Stimulated activated CD4-positive, alpha-beta T cell treated with anti-CD3 and anti-CD28 coated beads, Interleukin-4, amount 100 ng/mL, for 4 hours (primary cell): ENCODE results near the gene BNIPL.

Experiments
- DNase-seq, 2 experiments: peaks; one replicate each; pipeline ENCODE4 v3.0.0-alpha.2; 2020

Gene BNIPL

DNA sequence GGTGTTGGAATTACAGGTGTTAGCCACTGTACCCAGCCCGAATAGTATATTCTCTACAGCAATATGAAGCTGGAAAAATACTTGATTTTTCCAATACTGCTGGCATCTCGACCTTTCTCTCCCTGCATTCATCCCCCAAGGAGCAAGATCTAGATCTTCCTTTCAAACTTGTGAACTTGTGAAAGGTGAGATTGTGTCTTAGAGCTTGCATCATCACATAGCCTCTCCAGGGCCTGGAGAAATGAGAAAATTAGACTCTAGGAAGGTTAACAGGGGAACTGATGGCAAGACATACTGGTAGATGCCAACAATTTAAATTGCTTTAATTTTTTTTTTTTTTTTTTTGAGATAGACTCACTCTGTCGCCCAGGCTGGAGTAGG lies 26.1 kb upstream of the BNIPL start:
- DNase-seq: no peak

- no peak for DNase-seq
Measured at GRCh38 chr1:151011154-151011850, 25.1 kb upstream of the BNIPL start.

DNA sequence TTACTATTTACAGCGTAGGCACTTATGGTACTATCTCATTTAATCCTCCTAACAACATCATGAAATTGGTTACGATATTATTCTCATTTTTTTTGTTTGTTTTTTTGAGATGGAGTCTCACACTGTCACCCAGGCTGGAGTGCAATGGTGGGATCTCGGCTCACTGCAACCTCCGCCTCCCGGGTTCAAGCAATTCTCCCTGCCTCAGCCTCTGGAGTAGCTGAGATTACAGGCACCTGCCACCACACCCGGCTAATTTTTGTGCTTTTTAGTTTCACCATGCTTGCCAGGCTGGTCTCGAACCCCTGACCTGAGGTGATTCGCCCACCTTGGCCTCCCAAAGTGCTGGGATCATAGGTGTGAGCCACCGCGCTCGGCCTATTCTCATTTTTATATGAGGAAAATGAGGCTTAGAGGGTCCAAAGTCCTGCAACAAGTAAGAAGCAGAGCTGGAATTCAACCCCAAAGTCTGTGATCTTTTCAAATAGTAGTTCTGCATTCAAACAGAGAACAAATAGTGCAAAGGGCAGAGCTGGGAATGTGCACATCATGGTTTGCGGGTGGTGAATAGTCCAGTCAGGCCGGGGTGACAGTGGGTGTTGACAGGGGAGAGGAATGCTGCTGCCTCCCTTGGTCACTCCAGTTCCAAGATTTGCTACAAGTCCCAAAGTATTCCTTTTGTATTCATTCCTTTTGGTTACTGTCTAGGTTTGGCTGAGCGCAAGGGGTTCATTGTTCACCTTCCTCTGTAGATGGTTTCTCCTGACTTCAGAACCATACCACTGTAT lies 23.5 kb upstream of the BNIPL start:
- no peak for DNase-seq

DNA sequence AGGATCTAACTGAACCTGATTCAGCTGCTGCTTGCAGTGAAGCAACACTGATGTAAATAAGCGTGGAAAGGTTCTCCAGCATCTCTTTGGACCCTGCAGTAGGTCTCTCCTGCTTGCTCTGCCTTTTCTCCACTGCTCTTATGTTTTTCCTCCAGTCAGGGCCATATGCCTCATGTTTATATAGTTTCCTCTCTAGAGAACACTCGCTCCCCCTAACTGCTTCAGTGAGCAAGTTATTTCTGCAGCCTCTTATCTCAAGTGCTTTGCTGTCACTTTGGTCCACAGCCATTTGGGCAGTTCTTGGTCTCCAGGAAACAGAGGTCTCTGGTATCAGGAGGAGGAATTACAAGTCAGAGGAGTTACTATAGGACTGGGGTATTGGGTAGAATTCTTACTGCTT lies 22.9 kb upstream of the BNIPL start:
- no peak for DNase-seq

DNA sequence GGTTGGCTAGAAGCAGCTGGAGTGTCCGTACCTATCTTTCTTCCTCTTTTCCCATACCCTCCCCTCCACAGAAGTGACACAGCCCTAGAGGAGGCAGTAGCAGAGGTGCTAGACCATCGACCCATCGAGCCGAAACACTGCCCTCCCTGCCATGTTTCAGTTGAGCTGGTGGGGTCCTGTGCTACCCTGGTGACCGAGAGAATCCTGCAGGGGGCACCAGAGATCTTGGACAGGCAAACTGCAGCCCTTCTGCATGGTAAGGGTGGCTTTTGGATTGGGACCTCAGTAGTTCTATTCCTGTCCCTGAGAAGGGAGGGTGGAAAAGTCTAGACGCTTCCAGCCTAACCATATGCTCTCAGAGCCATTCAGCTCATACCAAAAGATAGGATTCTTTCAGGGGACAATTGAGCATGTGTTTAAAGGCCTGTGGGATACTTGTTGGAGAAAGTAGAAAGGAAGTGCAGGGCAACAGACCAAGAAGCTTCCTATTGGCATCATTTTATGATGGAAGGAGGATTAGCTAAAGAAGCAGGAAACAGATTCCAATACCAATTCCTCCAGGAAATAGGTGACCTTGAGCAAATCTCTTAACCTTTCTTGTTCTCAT lies 11.7 kb upstream of the BNIPL start:
- peak; percentile 76 to 79 for DNase-seq

DNA sequence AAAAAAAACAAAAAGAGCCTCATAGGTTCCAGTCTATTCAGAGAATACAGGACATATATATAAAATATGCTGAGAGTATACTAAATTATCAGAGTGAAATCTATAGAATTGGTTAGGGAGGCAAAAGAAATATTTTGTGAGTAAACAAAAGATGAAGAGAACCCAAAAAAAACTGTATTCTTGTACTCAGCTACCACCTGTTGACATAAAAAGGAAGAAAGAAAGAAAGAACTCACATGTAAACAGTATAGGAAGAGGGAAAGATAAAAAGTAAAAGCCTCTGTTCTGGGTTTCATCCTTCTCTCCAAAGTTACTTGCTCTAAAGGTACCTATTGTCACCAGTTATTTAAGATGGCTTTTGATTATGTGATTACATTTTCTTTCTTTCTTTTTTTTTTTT lies 9.9 kb upstream of the BNIPL start:
- no peak for DNase-seq

DNA sequence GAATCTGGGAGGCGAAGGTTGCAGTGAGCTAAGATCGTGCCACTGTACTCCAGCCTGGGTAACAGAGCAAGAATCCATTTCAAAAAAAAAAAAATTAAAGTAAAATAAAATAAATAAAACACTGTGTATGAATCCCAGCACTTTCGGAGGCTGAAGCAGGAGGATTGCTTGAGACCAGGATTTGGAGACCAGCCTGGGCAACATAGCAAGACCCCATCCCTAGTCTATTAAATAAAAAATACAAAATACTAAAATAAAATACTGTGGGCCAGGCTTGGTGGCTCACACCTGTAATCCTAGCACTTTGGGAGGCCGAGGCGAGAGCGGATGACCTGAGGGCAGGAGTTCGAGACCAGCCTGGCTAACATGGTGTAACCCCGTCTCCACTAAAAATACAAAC lies 4.2 kb upstream of the BNIPL start:
- no peak for DNase-seq

- no peak for DNase-seq
Measured at GRCh38 chr1:151035167-151035566, 1.2 kb upstream of the BNIPL start.

GRCh38 chr1:151037032-151037431 lies 646 bp downstream of the BNIPL start:
- no peak for DNase-seq

GRCh38 chr1:151039521-151039920 lies 3.1 kb downstream of the BNIPL start:
- DNase-seq: no peak

- DNase-seq: no peak
Measured at GRCh38 chr1:151043163-151043562, 6.8 kb downstream of the BNIPL start.

DNA sequence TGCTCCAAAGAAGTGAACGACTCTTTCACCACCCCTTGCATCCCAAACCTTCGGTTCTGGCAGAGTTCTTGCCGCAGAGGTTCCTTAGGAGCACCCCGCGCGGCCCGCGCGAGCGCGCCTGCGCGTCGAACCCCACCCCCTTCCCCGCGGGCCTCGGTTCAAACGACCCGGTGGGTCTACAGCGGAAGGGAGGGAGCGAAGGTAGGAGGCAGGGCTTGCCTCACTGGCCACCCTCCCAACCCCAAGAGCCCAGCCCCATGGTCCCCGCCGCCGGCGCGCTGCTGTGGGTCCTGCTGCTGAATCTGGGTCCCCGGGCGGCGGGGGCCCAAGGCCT lies 11.2 kb downstream of the BNIPL start, which contains the start of gene C1orf56:
C1orf56 (plus strand) TSS at position 161 of the 334 bp plus-strand sequence; CDS start at position 258, 97 bp downstream.
- peak; percentile 51 to 59 for DNase-seq

DNA sequence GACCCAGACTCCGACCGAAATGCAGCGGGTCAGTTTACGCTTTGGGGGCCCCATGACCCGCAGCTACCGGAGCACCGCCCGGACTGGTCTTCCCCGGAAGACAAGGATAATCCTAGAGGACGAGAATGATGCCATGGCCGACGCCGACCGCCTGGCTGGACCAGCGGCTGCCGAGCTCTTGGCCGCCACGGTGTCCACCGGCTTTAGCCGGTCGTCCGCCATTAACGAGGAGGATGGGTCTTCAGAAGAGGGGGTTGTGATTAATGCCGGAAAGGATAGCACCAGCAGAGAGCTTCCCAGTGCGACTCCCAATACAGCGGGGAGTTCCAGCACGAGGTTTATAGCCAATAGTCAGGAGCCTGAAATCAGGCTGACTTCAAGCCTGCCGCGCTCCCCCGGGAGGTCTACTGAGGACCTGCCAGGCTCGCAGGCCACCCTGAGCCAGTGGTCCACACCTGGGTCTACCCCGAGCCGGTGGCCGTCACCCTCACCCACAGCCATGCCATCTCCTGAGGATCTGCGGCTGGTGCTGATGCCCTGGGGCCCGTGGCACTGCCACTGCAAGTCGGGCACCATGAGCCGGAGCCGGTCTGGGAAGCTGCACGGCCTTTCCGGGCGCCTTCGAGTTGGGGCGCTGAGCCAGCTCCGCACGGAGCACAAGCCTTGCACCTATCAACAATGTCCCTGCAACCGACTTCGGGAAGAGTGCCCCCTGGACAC lies 11.7 kb downstream of the BNIPL start:
- DNase-seq: peak; percentile 38 to 40

DNA sequence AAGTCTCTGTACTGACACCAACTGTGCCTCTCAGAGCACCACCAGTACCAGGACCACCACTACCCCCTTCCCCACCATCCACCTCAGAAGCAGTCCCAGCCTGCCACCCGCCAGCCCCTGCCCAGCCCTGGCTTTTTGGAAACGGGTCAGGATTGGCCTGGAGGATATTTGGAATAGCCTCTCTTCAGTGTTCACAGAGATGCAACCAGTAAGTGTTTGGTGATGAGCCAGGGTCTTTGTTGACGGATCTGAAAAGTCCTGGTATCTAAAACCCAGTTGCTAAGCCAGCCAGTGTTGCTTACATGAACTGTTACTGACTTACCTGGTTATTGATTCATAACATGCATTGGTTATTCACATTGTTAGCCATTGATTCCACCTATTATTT lies 12.3 kb downstream of the BNIPL start:
- no peak for DNase-seq

GRCh38 chr1:151049458-151049857 lies 13.1 kb downstream of the BNIPL start:
- DNase-seq: no peak

GRCh38 chr1:151050051-151050688 lies 13.8 kb downstream of the BNIPL start:
- DNase-seq: no peak

GRCh38 chr1:151051356-151052009 lies 15.1 kb downstream of the BNIPL start:
- no peak for DNase-seq

DNA sequence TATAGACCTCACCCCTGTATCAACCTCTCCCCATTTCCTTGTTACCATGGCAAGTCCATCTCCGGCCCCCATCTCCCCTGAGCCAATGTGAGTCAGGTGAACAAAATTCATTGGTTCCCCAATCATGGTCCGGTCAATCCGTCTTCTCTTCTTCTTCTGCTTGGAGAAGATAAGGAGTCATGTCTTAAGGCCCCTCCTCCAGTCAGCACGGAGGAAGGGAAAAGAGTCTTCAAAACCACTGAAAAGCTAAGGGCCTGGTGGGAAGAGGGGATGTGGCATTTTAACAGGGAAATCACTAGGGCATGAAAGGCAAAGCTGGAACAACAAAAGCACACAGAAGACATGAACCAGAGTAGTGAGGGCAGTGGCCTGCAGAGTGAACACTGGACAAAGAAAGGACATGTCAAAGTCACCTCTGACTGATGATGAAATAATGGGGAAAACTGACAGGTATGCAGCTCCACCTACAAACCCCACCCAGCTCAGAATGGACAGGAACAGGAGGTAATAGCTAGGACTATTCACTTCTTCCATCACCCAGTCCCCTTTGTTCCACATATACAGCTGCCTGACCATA lies 18.7 kb downstream of the BNIPL start:
- DNase-seq: no peak

GRCh38 chr1:151055581-151055980 lies 19.2 kb downstream of the BNIPL start:
- DNase-seq: no peak

DNA sequence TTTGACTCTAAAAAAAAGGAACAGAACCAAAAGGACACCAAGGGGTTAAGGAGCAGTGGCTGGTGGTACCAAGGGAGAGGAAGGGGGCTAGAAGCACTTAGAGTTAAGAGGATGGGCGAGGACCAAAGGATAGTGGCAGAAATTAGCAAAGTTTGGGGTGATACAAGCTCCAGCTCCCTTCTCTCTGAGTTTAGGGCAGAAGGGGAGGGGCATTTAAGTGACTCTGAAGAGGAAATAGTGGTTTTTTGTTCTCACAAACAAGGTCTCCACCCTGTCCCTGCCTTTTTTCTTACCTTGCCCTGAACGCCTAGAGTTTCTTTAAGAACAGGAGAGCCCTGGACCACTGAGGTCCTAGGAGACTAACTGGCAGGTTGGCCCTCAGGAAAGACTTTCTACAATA lies 19.8 kb downstream of the BNIPL start:
- DNase-seq: no peak

GRCh38 chr1:151058692-151059091 lies 22.3 kb downstream of the BNIPL start:
- no peak for DNase-seq
